NCI-H146 treated with DMSO at 0.1 percent for 48 hours (cell line): Measurements from ENCODE around the gene PRC1.

Experiments
- DNase-seq: peaks from one replicate; lab custom pipeline; 2025; ENCODE audit not compliant: unreplicated experiment; lab: John Stamatoyannopoulos, UW

Gene PRC1

DNA sequence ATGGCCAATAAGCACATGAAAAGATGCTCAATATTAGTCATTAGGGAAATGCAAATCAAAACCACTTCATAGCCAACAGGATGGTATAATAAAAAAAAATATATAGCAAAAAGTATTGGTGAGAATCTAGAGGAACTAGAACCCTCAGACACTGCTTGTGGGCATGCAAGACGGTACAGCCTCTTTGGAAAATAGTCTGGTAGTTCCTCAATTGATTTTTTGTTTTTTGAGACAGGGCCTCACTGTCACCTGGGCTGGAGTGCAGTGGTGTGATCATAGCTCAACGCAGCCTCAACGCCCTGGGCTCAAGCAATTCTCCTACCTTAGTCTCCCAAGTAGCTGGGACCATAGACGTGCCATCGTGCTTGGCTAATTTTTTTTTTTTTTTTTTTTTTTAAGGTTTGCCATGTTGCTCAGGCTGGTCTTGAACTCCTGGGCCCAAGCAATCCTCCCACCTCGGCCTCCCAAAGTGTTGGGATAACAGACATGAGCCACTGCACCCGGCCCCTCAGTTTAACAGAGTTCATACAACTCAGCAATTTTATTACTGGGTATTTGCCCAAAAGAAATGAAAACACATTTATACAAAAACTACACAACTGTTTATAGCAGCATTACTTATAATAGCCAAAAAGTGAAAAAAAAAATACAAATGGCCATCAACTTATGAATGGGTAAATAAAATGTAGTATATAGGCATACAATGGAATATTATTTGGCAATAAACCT is 5.1 kb downstream of the PRC1 start:
- DNase-seq: no peak

DNA sequence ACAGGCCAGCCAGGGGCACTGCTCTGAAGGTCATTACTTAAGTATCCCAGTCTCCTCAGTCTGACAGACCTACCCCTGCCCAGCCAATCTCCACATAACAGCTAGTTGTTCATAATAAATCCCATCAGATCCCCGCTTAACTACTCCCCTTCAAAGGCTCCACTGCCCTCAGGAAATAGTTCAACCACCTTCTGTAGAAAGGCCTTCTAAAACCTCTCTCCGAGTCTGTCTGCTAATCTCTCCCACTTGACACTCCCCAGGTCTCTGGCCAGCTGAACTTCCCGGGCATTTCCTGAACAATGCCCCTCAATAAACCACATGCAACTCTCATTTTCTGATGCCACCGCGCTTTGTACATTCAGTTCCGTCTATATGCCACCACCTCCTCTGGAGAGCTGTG is 6.0 kb downstream of the PRC1 start:
- no peak for DNase-seq

DNA sequence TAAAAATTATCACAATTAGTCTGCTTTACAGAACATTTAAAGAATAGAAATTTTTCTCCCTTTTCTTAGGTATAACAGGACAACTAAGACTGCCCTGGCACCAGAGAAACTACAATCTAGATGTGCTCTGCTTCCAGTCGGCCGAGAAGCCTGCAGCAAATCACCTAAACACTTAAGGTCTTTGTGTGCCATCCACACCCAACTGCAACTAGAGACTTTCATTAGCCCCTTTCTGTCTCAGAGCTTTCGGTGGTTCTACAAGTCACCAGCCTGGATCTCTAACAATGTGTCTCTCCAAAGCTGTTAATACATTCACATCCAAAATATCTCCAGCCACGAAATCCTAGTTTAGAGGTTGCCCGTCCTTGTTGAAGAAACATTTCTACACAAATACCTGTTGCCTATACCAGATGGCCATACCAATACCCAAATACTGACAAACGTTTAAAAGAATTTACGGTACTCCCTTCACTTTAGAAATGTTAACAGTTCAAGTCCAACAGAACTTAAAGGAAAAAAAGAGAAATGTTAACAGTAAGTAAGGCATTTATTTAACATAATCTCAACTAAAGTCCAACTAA is 6.7 kb downstream of the PRC1 start:
- DNase-seq: no peak

DNA sequence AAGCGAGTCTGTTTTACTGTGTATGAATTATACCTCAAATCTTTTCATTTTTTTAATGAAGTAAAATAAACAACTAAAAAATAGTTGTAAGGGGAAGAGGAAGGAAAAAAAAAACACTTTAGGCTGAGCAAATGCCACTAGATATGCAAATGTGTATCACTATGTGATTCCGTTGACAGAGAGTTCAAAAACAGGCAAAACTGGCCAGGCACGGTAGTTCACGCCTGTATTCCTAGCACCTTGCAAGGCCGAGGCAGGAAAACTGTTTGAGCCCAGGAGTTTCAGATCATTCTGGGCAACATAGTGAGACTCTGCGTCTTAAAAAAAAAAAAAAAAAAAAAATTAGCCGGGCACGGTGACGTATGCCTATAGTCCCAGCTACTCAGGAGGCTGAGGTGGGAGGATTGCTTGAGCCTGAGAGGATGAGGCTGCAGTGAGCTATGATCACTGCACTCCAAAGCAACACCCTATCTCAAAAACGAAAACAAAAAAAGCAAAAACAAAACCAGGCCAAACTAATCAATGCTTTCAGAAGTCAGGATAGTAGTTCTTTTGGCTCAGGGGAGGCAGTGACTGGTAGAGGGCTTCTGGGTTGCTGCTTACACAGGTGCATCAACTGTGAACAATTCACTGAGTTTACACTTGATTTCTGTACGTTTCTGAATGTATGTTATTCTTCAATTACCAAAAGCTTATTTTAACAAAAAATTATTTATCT is 7.4 kb downstream of the PRC1 start:
- DNase-seq: no peak

DNA sequence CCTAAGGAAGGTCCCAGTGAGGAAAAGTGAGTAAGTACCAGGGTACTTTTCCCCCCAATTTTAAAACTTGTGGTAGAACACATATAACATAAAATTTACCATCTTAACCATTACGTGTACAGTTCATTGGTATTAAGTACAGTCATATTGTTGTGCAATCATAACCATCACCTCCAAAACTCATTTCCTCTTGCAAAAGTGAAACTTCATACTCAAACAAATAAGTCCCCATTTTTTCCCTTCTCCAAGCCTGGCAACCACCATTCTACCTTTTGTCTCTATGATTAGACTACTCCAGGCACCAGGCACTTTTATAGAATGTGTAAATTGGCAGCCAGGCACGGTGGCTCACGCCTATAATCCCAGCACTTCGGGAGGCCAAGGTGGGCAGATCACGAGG is 12.2 kb downstream of the PRC1 start:
- no peak for DNase-seq

DNA sequence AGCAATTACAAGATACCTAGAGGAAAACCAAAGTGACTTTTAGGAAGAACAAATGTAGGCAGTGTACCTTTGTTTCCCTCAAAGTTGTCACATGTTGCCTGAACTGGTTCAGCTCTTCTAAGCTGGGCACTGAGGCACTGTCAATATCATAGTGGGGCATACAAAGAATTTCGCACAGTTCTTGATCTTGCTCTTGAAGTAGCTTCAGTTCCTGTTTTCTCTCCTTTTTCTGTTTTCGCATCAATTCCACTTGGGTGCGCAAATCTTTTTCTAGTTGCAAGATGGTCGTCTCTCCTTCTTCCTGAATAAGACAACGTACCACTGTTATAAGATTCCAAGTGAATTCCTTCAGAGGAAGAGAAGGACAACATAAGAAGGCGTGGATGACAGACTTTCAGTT is 12.7 kb downstream of the PRC1 start:
- no peak for DNase-seq

DNA sequence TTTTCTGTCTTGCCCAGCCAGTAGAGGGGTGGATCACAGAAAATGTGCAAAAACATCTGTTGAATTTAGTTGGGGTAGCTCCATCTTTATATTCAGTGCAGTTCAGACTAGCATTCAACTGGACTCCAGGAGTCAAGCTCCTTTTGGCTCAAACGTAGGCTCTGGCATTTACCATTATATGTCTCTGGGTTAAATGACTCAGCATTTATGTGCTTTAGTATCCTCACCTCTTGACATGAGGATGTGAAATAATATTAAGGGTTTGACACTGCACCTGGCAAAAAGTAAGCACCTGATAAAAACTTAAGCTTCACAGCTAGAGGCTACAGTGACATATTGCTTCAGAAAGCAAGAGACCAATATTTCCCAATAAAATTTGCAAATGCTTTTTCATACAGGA is 14.8 kb downstream of the PRC1 start:
- no peak for DNase-seq

DNA sequence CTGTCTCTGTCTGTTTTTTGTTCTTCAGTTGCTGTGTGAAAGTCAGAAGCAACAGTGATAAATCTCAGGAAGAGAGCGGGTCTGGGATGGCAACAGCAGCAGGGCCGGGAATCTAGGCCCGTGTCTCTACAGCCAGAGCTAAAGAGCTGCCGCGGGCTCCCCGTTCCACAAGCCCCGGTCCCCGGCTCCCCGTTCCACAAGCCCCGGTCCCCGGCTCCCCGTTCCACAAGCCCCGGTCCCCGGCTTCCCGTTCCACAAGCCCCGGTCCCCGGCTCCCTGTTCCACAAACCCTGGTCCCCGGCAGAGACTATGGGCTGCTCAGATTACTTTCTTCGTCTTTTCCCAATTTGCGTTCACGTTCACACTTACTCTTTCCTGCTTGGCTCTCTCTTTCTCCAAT is 20.1 kb downstream of the PRC1 start:
- DNase-seq: no peak

DNA sequence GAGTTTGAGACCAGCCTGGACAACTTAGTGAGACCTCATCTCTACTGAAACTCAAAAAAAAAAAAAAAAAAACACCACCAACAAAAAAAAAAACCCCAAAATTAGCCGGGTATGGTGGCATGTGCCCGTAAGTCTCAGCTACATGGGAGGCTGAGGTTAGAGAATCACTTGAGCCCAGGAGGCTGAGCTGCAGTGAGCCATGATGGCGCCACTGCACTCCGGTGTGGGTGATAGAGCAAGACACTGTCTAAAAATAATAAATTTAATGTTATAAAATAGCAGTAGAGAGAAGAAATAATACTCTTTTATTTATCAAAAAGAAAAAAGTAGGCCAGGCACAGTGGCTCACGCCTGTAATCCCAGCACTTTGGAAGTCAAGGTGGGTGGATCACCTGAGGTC is 22.2 kb downstream of the PRC1 start:
- no peak for DNase-seq

DNA sequence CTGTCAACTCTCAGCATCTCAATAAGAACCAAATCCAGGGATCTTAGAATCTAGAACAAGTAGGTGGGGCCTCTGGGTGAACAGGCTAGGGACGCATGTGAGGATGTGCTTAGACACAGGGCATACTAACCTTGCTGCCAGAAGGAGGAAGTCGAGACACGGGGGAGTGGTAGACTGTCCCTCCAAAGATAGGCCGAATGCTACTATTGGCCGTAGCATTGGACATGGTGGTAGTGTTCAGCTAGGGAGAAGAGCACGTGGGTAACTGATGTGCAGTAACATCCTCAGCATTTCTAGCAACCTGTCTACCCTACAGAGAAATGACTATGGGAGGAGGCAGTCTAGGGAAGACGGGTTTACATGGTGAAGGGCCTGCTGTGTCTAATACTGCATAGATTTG is 24.1 kb downstream of the PRC1 start:
- no peak for DNase-seq

DNA sequence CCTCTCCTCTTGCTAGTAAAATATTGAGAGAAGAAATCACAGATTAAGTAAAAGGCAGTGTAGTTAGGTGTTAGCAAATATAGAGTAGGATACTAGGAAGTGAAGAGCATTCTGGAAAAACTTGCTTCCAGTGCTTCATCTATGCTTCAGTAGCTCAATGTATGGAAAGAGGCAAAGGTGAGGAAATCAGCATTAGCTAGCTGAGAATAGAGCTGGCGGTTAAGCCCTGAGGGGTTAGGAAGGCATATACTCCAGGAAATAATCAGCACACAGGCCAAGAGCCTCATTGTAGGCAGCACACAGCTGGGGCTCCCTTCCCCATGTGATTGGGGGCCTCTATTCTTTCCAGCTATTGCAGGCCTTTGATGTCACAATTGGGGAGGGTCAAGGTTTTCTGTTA is 25.9 kb downstream of the PRC1 start:
- no peak for DNase-seq

DNA sequence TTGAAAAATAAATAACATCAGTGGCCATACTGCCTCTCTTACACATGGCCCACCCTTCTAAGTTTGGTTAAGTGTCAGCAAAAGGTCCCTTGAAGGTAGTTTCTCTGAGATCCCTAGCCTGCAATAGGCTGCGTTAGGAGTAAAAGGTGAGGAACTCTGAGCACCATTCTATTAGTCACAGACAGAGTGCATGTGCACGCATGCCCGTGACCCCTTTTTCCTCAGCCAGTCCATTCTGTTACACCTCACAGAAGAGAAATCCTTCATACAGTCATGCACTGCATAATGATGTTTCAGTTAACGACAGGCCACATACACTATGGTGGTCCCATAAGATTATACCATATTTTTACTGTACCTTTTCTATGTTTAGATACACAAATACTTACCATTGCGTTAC is 27.1 kb downstream of the PRC1 start:
- DNase-seq: no peak

DNA sequence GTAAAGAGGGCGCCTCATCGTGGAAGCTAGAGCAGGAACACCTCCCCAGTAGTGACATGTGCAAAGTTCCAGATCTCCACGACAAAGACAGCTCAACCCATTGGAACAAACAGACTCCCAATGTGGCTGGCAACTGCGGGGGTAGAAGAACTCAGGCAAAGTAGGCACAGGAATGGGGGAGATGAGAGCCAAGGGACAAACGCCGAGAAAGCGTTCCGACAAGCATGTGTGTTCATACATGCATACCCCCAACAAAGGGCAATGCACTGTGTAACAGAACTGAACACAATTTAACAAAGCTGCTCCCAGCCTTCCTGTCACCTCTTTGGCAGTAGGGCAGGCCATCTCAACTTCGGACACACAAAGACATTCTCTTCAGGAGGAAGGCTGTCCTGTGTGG is 28.1 kb downstream of the PRC1 start:
- no peak for DNase-seq

DNA sequence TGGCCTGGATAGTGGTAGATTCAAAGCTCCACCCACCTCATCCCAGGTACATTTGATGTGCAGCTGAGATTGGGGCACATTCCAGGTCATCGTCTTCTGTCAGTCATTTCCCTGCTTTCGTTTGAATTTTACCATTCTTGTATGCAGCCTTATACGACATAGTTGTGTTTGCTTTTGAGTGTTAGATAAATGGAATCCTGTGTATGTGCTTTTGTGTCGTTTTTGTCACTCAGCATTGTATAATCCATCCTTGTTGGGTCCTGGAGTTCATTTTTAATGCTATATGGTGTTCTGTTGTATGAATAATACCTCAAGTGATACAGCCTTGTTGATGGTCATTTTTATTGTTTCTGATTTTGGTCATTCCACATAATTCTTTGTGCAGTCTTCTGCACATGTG is 32.3 kb downstream of the PRC1 start:
- DNase-seq: no peak

DNA sequence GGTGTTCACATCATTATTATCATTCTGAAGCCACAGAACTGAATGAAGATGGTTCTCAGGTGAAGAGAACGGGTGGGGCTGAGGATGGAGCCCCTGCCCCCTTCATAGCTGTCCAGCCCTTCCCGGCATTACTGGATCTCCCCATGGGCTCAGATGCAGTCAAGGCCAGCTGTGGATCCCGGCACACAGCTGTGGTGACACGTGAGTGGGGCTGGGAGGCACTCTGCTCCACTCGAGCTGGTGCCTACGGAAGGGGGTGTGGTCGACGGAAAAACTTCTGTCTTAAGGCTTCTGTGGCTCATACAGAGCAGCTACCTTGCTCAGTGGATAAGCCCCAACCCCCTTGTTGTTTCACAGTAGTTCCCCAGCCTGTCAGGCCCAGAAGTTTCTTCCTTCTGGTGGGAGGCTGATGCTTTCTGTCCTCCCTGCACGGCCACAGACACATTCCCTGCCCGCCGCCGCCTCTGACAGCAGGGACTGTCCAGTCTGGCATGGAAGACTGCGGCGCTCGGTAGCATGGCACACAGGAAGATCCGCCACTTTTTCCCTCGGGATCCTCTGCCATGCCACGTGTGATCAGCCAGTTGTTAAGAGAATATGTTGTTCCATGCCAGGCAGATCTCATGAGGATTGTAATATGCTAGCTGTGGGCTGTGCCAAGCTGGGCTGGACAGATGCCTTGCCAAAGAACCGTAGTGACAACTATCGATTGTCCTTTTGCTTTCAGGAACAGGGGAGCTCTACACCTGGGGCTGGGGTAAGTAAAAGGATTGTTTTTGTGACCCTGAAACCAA is 33.8 kb downstream of the PRC1 start:
- no peak for DNase-seq

DNA sequence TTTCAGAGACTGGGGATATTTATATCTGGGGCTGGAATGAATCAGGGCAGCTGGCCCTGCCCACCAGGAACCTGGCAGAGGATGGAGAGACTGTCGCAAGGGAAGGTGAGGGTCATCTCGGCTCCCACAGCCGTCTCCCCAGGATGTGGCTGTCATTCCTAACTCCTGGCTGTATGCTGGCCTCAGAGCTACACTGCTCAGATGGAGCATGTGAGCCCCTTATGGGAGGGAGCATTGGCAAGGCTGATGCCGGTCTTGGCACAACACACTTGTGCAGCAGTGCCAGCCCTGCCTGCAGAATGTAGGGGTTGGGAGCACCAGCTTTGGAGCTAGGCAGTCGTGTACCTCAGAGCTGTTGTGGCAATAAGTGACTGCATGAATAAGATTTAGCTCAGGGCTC is 34.4 kb downstream of the PRC1 start:
- DNase-seq: no peak

DNA sequence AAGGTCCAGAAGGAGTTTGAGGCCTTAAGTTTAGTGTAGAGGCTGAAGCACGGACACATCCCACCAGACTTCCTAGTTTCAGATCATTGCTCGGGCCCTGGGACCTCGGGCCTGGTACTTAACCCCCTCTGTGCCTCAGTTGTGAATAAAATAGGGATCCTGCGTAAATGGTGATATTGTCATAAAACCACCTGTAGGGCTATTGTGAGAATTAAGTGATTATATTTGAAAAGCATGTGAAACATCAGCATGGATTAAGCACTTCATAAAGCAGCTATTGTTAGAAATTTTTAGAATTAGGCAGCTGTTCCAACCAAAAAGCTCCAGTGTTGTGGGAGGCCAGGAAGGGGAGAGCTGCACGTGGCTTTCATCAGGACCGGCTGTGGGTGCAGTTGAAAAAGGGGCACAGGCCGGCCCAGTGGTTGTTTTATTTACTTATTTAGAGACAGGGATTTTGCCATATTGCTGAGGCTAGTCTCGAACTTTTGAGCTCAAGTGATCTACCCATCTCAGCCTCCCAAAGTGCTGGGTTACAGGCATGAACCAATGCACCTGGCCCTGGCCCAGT is 35.2 kb downstream of the PRC1 start:
- no peak for DNase-seq

DNA sequence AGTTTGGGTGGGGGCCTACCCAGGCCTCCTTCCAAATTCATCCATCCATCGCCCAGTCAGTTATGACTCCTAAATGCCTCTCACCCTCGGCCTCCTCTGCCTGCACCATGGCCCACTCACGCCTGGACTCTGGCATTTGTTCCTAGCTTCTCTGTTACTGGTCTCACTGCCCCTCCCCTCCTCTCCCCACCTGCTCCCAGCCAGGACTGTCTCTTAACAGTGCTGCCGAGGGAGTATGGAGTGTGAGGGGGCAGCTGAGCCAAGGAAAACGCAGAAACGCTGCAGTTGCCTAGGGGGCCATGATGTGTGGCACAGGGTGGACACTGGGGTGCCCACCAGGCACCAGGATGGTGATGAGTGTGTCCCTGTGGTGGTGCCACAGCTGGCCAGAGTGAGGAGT is 36.5 kb downstream of the PRC1 start:
- DNase-seq: no peak

DNA sequence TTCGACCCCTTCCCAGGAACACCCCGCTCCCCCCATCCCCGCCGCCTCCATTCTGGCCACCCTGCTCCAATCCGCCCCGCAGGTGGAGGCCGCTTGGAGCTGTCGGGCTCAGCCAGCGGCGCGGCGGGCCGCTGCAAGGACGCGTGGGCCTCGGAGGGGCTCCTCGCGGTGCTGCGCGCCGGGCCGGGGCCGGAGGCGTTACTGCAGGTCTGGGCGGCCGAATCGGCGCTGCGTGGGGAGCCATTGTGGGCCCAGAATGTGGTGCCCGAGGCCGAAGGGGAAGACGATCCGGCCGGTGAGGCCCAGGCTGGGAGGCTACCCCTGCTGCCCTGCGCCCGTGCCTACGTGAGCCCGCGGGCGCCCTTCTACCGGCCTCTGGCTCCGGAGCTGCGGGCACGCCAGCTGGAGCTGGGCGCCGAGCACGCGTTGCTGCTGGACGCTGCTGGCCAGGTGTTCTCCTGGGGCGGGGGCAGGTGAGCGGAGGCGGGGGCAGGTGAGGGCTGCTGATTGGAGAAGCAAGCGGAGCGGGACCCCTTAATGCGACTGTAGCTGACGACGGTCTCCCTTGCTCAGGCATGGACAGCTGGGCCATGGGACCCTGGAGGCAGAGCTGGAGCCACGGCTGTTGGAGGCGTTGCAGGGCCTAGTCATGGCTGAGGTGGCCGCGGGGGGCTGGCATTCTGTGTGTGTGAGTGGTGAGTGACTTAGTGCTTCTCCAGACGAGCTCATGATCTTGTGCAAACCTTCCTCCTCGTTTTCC is 37.1 kb downstream of the PRC1 start:
- DNase-seq: no peak

DNA sequence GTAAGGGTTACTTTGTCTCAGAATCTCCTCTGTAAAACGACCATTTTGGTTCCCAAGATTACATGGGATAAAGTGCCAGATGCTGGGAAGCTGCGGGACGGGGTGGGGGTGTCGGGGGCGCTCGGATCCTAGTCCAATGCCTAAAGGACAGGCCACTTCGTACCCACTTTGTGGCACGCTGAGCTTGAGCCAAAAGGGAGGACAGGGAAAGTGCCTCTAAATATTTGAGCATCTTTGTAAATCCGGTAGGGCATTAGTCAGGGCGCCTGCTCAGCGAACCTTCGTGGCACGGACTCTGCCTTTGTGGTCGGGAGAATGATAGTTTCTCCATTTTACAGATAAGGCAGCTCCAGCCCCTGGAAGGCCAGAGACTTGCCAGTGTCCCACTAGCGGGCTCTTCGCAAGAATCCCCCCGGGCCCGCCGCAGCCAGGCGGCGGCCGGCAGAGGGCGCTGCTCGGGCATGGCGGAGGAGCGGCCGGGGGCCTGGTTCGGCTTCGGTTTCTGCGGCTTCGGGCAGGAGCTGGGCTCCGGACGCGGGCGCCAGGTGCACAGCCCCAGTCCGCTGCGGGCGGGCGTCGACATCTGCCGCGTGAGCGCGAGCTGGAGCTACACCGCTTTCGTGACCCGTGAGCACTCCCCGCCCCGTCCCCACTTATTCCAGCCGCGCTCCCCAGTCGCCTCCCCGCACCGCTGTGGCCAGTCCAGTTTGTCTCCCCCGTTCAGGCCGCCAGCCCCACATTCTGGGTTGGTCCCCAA is 37.9 kb downstream of the PRC1 start:
- DNase-seq: no peak
